GM20000 (cell line): ENCODE results near the gene HPSE2.
A peak's percentile ranks its signal among the peaks of the same experiment; 100 is the strongest.

Experiments
- DNase-seq: peaks from one replicate; pipeline ENCODE4 v3.0.0; 2012; ENCODE audit warnings: low spot score
- CTCF ChIP-seq: IDR thresholded peaks from 2 replicates; pipeline ENCODE4 v1.5.1; 2012; ENCODE audit warnings: mild to moderate bottlenecking, control low read depth; ENCODE audit errors: extremely low read depth, missing control alignments

The HPSE2 gene

GRCh38 chr10:98433371-98433770 lies 802.3 kb downstream of the HPSE2 start:
- DNase-seq, result no peak
- no peak for TF ChIP-seq CTCF

- no peak for DNase-seq
- no peak for TF ChIP-seq CTCF
Measured at GRCh38 chr10:98432330-98432729, 803.3 kb downstream of the HPSE2 start.

- no peak for DNase-seq
Measured at GRCh38 chr10:98431016-98431415, 804.6 kb downstream of the HPSE2 start.

GRCh38 chr10:98430427-98430826 lies 805.2 kb downstream of the HPSE2 start:
- TF ChIP-seq CTCF, result no peak
- no peak for DNase-seq

More at GRCh38 chr10:98431016-98431415, 804.6 kb downstream of the HPSE2 start:
- no peak for TF ChIP-seq CTCF

GRCh38 chr10:98429320-98430072 lies 806.2 kb downstream of the HPSE2 start:
- DNase-seq, result no peak
- TF ChIP-seq CTCF, result no peak

- no peak for TF ChIP-seq CTCF
- DNase-seq, result no peak
Measured at GRCh38 chr10:98427011-98427515, 808.6 kb downstream of the HPSE2 start.

GRCh38 chr10:98425511-98426352 lies 809.9 kb downstream of the HPSE2 start:
- peak; percentile 66 for DNase-seq
- TF ChIP-seq CTCF, result peak; percentile 57
